Nephron progenitor cell (in vitro differentiated cells): Measurements from ENCODE around the gene TNRC6A.

Experiments
- DNase-seq: peaks from one replicate; pipeline ENCODE4 v3.0.0; 2021
- H3K27ac Mint-ChIP-seq: 2 replicates; pipeline ENCODE4 v1.8.0; 2021; ENCODE audit warnings: mild to moderate bottlenecking, moderate library complexity, mixed read lengths
- H3K27me3 Mint-ChIP-seq: 2 replicates; pipeline ENCODE4 v1.8.0; 2021; ENCODE audit warnings: mild to moderate bottlenecking, low read depth, mixed read lengths; ENCODE audit not compliant: poor library complexity
- H3K36me3 Mint-ChIP-seq: 2 replicates; pipeline ENCODE4 v1.8.0; 2021; ENCODE audit warnings: low read depth, mixed read lengths
- H3K4me1 Mint-ChIP-seq: 2 replicates; pipeline ENCODE4 v1.8.0; 2021; ENCODE audit warnings: mixed read lengths
- H3K4me3 Mint-ChIP-seq: 2 replicates; pipeline ENCODE4 v1.8.0; 2021; ENCODE audit warnings: mild to moderate bottlenecking, moderate library complexity, mixed read lengths
- H3K9me3 Mint-ChIP-seq: 2 replicates; pipeline ENCODE4 v1.8.0; 2021; ENCODE audit warnings: mild to moderate bottlenecking, moderate library complexity, mixed read lengths
- TF ChIP-seq, protein P1 (sequence below): fragments of 200-600 bp; sonication (generic); IDR thresholded peaks from 2 replicates; pipeline ENCODE4 v1.5.0; 2021; ENCODE audit warnings: antibody characterized with exemption

TNRC6A gene

DNA sequence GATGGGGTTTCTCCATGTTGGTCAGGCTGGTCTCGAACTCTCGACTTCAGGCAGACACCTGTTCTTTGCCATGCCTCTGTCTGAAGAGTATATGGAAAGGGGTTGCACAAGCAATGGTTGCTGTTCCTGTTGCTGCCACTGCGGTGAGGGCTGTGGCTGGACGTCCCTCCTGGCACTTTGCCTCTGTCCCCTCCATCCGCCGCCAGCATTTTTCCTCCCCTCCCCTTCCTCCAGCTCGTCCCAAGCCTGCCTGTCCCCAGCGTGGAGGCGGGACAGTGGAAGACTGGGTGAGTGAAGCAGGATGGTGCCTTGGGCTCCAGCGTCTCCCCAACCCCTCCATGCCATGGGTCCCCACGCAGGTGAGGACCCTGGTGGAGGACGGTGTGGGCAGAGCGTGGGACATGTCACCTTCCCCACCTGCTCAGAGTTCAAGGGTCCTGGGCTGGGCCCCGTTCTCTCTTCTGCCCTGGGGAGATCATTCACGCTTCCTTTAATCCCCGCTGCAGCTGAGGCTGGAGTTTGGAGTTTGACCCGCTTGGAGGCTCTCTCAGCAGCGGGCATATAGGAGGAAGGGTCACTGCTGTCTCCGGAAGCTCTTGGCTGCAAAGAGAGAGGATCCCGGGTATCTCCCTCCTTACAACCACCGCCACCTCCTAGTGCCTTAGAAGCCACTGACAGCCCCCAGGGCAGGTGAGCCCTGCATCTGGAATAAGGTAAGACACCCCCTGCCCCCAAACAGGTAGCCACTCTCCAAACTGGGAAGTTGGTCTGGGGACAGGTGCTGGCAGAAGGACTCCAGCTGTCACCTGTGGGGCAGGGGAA lies 116.5 kb downstream of the TNRC6A start, which contains the start of gene SLC5A11:
Gene SLC5A11, plus strand, starts transcription at position 238 of the 822 bp plus-strand sequence. CDS start 12,681 bp downstream, outside the sequence.
- Mint-ChIP-seq H3K4me3 (no peak within 1 kb of the TSS), H3K27me3 (peaks cover 9% of the 10 kb centered on the region), H3K4me1 (no peaks in the 10 kb centered on the region), H3K36me3 (no peaks in the 10 kb centered on the region), H3K9me3 (no peaks in the 10 kb centered on the region), H3K27ac (no peak within 1 kb of the TSS)
- TF ChIP-seq, protein P1, sequence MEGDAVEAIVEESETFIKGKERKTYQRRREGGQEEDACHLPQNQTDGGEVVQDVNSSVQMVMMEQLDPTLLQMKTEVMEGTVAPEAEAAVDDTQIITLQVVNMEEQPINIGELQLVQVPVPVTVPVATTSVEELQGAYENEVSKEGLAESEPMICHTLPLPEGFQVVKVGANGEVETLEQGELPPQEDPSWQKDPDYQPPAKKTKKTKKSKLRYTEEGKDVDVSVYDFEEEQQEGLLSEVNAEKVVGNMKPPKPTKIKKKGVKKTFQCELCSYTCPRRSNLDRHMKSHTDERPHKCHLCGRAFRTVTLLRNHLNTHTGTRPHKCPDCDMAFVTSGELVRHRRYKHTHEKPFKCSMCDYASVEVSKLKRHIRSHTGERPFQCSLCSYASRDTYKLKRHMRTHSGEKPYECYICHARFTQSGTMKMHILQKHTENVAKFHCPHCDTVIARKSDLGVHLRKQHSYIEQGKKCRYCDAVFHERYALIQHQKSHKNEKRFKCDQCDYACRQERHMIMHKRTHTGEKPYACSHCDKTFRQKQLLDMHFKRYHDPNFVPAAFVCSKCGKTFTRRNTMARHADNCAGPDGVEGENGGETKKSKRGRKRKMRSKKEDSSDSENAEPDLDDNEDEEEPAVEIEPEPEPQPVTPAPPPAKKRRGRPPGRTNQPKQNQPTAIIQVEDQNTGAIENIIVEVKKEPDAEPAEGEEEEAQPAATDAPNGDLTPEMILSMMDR = no peak
- DNase-seq = no peak

DNA sequence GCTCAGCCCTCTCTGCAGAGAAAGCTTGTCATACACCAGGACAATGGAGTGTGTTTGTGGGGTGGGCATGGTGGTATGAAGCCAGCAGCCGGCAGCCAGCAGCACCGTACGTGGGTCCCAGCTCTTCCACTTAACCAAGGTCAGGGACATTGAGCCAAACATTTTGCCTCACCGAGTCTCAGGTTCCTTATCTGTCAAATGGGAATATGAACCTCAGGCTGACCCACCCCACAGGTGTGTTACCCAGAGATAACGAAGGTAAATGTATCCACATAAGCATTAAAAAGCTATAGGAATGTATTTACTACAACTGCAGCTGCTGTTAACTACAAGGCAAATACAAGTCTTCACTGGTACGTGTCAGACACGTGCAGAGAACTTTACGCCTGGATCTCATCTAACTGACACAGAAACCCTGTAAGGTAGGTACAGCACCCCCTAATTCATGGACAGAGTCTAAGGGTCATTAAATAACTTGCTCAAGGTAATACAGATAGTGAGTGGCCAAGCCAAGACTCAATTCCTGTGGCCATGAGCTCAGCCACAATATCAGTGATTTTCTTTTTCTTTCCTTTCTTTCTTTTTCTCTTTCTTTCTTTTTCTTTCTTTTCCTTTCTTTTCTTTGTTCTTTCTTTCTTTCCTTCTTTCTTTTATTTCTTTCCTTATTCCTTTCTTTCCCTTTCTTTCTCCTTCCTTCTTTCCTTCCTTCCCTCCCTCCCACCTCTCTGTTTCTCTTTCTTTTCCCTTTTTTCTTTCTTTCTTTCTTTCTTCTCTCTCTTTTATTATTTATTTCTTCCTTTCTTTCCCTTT lies 117.3 kb downstream of the TNRC6A start:
- Mint-ChIP-seq H3K9me3 (no peaks in the 10 kb centered on the region), H3K36me3 (no peaks in the 10 kb centered on the region), H3K4me1 (no peaks in the 10 kb centered on the region), H3K27me3 (peaks cover 9% of the 10 kb centered on the region), H3K27ac (no peak overlapping the region), H3K4me3 (no peak overlapping the region)
- TF ChIP-seq, protein P1 = no peak
- no peak for DNase-seq

DNA sequence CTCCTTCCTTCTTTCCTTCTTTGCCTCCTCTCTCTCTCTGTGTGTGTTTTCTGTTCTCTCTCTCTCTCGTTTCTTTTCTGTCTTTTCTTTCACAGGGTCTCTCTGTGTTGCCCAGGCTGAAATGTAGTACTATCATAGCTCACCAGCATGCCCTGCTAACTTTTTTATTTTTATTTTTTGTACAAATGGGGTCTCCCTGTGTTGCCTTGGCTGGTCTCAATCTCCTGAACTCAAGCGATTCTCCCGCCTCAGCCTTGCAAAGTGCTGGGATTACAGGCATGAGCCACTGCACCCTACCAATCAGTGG lies 117.9 kb downstream of the TNRC6A start:
- Mint-ChIP-seq H3K9me3 (no peaks in the 10 kb centered on the region), H3K27me3 (peaks cover 9% of the 10 kb centered on the region), H3K4me3 (no peak overlapping the region), H3K4me1 (no peaks in the 10 kb centered on the region), H3K36me3 (no peaks in the 10 kb centered on the region), H3K27ac (no peak overlapping the region)
- TF ChIP-seq, protein P1 = no peak
- no peak for DNase-seq

DNA sequence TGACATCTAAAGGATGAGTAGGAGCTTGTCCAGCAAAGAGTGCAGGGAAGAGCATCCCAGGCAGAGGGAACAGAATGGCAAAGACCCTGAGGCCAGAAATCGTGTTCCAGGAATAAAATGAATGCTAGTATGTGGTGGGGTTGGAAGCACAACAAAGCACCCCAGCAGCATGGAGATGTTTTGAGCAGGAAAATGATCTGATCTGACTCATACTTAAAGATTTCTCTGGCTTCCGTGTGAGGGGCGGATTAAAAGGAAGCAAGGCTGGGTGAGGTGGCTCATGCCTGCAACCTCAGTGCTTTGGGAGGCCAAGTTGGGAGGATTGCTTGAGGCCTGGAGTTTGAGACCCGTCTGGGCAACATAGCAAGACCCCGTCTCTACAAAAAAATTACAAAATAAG lies 118.6 kb downstream of the TNRC6A start:
- TF ChIP-seq, protein P1 = no peak
- no peaks in the 10 kb centered on the region for H3K4me1 Mint-ChIP-seq
- no peak overlapping the region for H3K27ac Mint-ChIP-seq
- peaks cover 9% of the 10 kb centered on the region for H3K27me3 Mint-ChIP-seq
- no peak for DNase-seq
- H3K36me3 Mint-ChIP-seq = no peaks in the 10 kb centered on the region
- no peaks in the 10 kb centered on the region for H3K9me3 Mint-ChIP-seq
- H3K4me3 Mint-ChIP-seq = no peak overlapping the region

DNA sequence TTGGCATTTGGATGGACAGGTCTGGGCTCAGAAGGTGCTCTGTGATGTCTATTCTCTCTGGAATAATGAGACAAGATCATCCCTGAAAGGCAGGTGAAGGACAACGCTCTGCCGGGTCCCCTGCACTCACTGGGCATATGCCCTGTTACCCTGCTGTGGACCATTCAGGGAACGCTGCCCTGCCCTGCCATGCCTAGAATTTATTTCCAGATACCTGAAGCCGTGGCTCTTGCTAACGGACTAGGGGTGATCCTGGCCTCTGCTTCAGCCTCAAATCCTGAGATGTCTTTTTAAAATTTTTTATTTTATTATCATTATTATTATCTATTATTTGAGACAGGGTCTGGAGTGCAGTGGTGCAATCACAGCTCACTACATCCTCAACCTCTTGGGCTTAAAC lies 120.2 kb downstream of the TNRC6A start:
- TF ChIP-seq, protein P1 = no peak
- Mint-ChIP-seq H3K27me3 (peaks cover 7% of the 10 kb centered on the region), H3K9me3 (no peaks in the 10 kb centered on the region), H3K4me3 (no peak overlapping the region), H3K36me3 (no peaks in the 10 kb centered on the region), H3K4me1 (no peaks in the 10 kb centered on the region), H3K27ac (no peak overlapping the region)
- DNase-seq = no peak
